C4-2B (cell line): Measurements from ENCODE around the gene NSMCE3.

Experiments
- CTCF ChIP-seq: fragments of 450-650 bp; conservative IDR thresholded peaks from 2 replicates; pipeline ENCODE4 v1.5.1; 2017; ENCODE audit warnings: mild to moderate bottlenecking
- ZFX ChIP-seq: fragments of 450-650 bp; IDR thresholded peaks from 2 replicates; pipeline ENCODE4 v1.6.1; 2017

DNA sequence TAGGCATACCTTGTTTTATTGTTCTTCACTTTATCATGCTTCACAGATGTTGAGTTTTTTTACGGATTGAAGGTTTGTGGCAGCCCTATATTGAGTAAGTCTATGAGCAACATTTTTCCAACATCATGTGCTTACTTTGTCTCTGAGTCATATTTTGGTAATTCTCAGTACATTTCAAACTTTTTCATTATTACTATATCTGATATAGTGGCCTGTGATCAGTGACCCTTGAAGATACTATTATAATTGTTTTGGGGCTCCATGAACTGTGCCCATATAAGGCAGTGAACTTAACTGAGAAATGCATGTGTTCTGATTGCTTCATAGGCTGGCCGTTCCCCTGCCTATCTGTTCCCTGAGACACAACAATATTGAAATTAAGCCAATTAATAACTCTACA lies 42.8 kb upstream of the NSMCE3 start:
- TF ChIP-seq CTCF (no peak), ZFX (no peak)
